SH-SY5Y (cell line): Measurements from ENCODE around the gene SLC37A2.

Experiments
- GATA2 ChIP-seq: IDR thresholded peaks from 2 replicates; pipeline ENCODE4 v1.6.1; 2011; ENCODE audit warnings: mild to moderate bottlenecking, low read depth, low read length
- GATA3 ChIP-seq: IDR thresholded peaks from 2 replicates; pipeline ENCODE4 v1.6.1; 2011; ENCODE audit warnings: low read depth, mild to moderate bottlenecking, low read length, moderate library complexity

DNA sequence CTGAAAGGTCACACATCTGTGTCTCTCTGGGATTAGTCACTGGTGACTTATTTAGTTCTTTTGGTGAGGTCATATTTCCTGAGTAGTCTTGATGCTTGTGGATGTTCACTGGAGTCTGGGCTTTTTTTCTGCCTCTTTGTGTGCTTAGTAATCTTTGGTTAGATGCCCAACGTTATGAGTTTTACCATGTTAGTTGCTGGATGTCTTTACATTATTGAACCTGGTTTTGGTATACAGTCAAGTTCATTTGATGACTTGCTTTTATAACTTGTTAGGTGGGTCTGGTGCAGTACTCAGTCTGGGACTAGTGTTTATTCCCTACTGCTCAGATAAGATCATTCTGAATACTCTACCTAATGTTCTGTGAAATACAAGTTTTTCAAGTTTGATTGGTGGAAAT, 26.2 kb upstream of the SLC37A2 start:
- TF ChIP-seq GATA2, result no peak
- no peak for TF ChIP-seq GATA3
